Measurements from ENCODE around the gene PTPRB.

GRCh38 chr12:70683976-70684375 lies 46.7 kb upstream of the PTPRB start:
- TF ChIP-seq EZH2 (IDR thresholded peaks at IDR 0.05; ENCODE audit: borderline replicate concordance, low read length) = no peak
- TF ChIP-seq CTCF (IDR thresholded peaks at IDR 0.05; ENCODE audit: low read length) = no peak

All from OCI-LY1 (cell line).